HEK293T (cell line): ENCODE results near the gene SMPDL3B.
A peak's percentile ranks its signal among the peaks of the same experiment; 100 is the strongest.

Source experiments
- CTCF ChIA-PET: fragments of 350-600 bp; formaldehyde crosslinking; extraction: SDS; loops from one replicate; lab custom pipeline; 2021; ENCODE audit warnings: antibody characterized with exemption, inconsistent platforms; lab: Yijun Ruan, JAX
- POLR2A ChIA-PET: fragments of 350-600 bp; formaldehyde crosslinking; extraction: SDS; loops from one replicate; lab custom pipeline; 2020; ENCODE audit warnings: antibody characterized with exemption, inconsistent platforms; lab: Yijun Ruan, JAX
- DNase-seq: peaks from one replicate; pipeline ENCODE4 v3.0.0; 2012; ENCODE audit warnings: mixed read lengths; ENCODE audit errors: extremely low spot score
- ARNT ChIP-seq: fragments of 450-650 bp; IDR thresholded peaks from 2 replicates; pipeline ENCODE4 v1.6.1; 2017; ENCODE audit warnings: mild to moderate bottlenecking
- BHLHE40 ChIP-seq: fragments of 450-650 bp; IDR thresholded peaks from 2 replicates; pipeline ENCODE4 v1.6.1; 2016; ENCODE audit warnings: mild to moderate bottlenecking, moderate library complexity, borderline replicate concordance
- CTBP1 ChIP-seq: fragments of 450-650 bp; IDR thresholded peaks from 2 replicates; pipeline ENCODE4 v1.6.1; 2016; ENCODE audit warnings: borderline replicate concordance
- ELF4 ChIP-seq: fragments of 450-650 bp; IDR thresholded peaks from 2 replicates; pipeline ENCODE4 v1.6.1; 2017; ENCODE audit warnings: antibody characterized with exemption
- FOXA1 ChIP-seq: fragments of 450-650 bp; IDR thresholded peaks from 2 replicates; pipeline ENCODE4 v1.6.1; 2016; ENCODE audit warnings: mild to moderate bottlenecking
- FOXK2 ChIP-seq: fragments of 450-650 bp; IDR thresholded peaks from 2 replicates; pipeline ENCODE4 v1.6.1; 2016; ENCODE audit warnings: mild to moderate bottlenecking
- FOXM1 ChIP-seq: fragments of 450-650 bp; IDR thresholded peaks from 2 replicates; pipeline ENCODE4 v1.6.1; 2017; ENCODE audit warnings: mild to moderate bottlenecking, borderline replicate concordance
- HDGF ChIP-seq: fragments of 450-650 bp; IDR thresholded peaks from 2 replicates; pipeline ENCODE4 v1.6.1; 2017; ENCODE audit warnings: antibody characterized with exemption, borderline replicate concordance
- L3MBTL2 ChIP-seq: fragments of 450-650 bp; conservative IDR thresholded peaks from 2 replicates; pipeline ENCODE4 v1.6.1; 2016; ENCODE audit warnings: mild to moderate bottlenecking
- LEF1 ChIP-seq: fragments of 450-650 bp; IDR thresholded peaks from 2 replicates; pipeline ENCODE4 v1.6.1; 2017; ENCODE audit warnings: mild to moderate bottlenecking, borderline replicate concordance
- NFRKB ChIP-seq: fragments of 450-650 bp; IDR thresholded peaks from 2 replicates; pipeline ENCODE4 v1.6.1; 2016; ENCODE audit warnings: mild to moderate bottlenecking, moderate library complexity
- PKNOX1 ChIP-seq: fragments of 450-650 bp; IDR thresholded peaks from 2 replicates; pipeline ENCODE4 v1.6.1; 2016
- SP1 ChIP-seq: fragments of 450-650 bp; IDR thresholded peaks from 2 replicates; pipeline ENCODE4 v1.6.1; 2017
- SUZ12 ChIP-seq: fragments of 450-650 bp; IDR thresholded peaks from 2 replicates; pipeline ENCODE4 v1.6.1; 2016; ENCODE audit warnings: mild to moderate bottlenecking
- TARDBP ChIP-seq: fragments of 450-650 bp; IDR thresholded peaks from 2 replicates; pipeline ENCODE4 v1.6.1; 2016
- ZNF384 ChIP-seq: fragments of 450-650 bp; IDR thresholded peaks from 2 replicates; pipeline ENCODE4 v1.6.1; 2016

Gene SMPDL3B

DNA sequence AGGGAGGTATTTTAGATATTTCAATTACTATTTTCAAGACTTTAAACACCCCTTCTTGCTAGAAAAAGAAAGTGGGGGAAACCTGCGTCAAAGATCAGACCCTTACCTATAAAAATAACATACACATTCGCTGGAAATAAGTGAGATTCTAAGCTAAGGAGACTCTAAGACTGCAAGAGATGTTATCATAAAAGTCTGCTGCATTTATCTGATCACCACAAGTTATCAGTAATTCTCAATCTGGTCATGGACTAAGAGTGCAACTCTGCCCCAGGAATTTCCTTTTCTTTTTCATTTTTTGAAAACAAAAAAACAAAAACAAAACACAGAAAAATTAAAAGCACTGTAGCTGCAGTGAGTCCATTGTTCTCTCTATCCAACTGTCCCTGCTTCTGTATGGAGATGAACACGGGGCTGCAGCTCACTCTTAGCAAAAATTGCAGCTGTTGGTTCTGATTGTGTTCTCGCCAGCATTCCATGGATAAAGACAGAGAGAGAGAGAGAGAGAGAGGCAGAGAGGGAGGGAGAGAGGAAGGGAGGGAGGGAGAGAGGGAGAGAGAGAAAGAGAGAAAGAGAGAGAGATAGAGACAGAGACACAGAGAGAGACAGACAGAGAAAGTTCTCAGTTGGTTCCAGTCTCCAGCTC, 39.1 kb downstream of the SMPDL3B start:
- CTCF ChIA-PET = no interaction called here
- TF ChIP-seq TARDBP = no peak
- no peak for TF ChIP-seq SUZ12
- TF ChIP-seq LEF1 = no peak
- no peak for TF ChIP-seq ELF4
- no peak for TF ChIP-seq BHLHE40
- no peak for TF ChIP-seq PKNOX1
- TF ChIP-seq ARNT = no peak
- TF ChIP-seq FOXM1 = no peak
- TF ChIP-seq CTBP1 = no peak
- TF ChIP-seq FOXA1 = no peak
- TF ChIP-seq NFRKB = no peak
- TF ChIP-seq FOXK2 = no peak
- no peak for DNase-seq
- POLR2A ChIA-PET = no interaction called here

DNA sequence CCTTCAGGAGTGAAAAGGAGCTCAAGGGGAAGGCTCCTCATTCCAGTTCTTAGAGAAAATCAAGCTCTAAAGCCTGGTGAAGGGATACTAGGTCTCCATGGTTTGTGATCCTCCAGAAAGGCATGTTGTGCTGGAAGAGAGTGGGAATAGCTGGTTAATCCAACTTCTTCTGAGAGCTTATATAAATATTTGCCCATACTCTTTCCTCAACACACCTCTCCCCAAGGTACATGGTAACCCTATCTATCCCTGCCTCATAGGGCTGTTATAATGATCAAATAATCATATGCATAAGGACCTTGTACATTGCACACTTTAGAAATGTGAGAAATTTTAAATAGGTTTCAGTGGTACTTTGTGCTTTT, 39.6 kb downstream of the SMPDL3B start:
- no peak for DNase-seq
- TF ChIP-seq CTBP1 (no peak), ELF4 (no peak), ARNT (no peak), LEF1 (no peak), PKNOX1 (no peak), TARDBP (no peak), HDGF (no peak), FOXM1 (no peak), NFRKB (no peak), SP1 (no peak), FOXA1 (no peak), L3MBTL2 (no peak), BHLHE40 (no peak), FOXK2 (no peak), SUZ12 (no peak), ZNF384 (no peak)
- POLR2A ChIA-PET = no interaction called here
- CTCF ChIA-PET = interaction anchor here (0.6 kb wide), 1 partner anchor 15 kb away, joined by 3 read pairs; the partner anchor contains the start of gene XKR8

- TF ChIP-seq FOXK2 (0 out of 2 replicates have a peak, but pooled peaks have one; percentile 53), TARDBP (no peak)
- ChIA-PET CTCF (no interaction called here), POLR2A (no interaction called here)
- DNase-seq = peak; percentile 56
These were observed 44.5 kb downstream of the SMPDL3B start for GRCh38 chr1:27979151-27979858.

DNA sequence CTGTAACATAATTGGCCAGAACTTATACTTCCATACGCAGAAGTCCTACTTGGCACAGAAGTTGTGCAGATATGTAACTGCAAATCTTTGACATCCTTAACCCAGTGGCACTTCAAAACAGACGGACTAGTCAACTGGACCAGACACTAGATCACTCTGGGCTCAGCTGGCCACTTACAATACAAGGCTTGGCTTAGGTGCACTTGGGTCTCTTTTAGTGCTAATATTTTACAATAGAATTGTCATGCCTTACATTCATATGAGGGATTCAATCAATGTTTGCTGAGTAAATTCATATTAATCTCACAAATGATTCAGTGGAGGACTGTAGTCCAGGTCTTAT, 45.0 kb downstream of the SMPDL3B start:
- TF ChIP-seq L3MBTL2 = no peak
- no peak for TF ChIP-seq FOXA1
- ChIA-PET CTCF (interaction anchor here (1.1 kb wide), 1 partner anchor 123 kb away, joined by 8 read pairs; no protein-coding TSS in a partner anchor), POLR2A (interaction anchor here (1.6 kb wide), 1 partner anchor 109 kb away, joined by 4 read pairs; the partner anchor contains the start of gene EYA3)
- no peak for DNase-seq

DNA sequence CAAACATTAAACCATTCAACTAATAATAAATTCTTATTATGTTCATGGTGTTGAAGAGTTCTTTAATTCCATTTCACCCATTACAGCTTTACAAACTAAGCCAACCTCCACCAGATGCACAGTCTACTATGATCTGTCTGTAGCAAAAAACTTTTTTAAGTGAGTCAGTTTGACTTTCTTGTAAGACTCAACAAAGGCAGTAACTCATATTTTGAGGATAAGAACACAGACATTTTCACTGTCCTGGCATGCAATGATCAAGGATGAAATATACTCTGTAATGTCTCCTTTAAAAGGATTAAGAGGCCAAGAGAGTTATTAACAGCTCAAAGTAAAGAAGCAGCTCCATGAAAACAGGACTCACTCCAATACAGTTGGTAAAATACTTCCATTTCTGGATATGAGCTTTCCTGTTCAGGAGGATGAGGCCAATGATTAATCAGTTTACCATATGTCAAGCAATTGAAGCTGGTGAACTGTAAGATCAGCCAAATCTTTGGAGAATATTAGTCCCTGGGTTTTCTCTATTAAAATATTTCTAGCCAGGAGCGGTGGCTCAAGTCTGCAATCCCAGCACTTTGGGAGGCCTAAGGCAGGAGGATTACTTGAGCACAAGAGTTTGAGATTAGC, 45.5 kb downstream of the SMPDL3B start:
- DNase-seq = no peak
- ChIA-PET POLR2A (interaction anchor here (1.6 kb wide), 1 partner anchor 108 kb away, joined by 4 read pairs; the partner anchor contains the start of gene EYA3), CTCF (interaction anchor here (1.1 kb wide), 1 partner anchor 123 kb away, joined by 8 read pairs; no protein-coding TSS in a partner anchor)
- TF ChIP-seq ARNT (no peak), ZNF384 (no peak), SP1 (no peak), BHLHE40 (no peak), LEF1 (no peak), HDGF (no peak), ELF4 (no peak), FOXA1 (no peak), FOXM1 (no peak)

GRCh38 chr1:27981145-27981544, 46.3 kb downstream of the SMPDL3B start:
- DNase-seq = no peak
- CTCF ChIA-PET = no interaction called here
- TF ChIP-seq FOXM1 (no peak), PKNOX1 (no peak), HDGF (no peak), ZNF384 (no peak), SUZ12 (no peak), ARNT (no peak), LEF1 (no peak), FOXK2 (no peak), L3MBTL2 (no peak), FOXA1 (no peak), CTBP1 (no peak), BHLHE40 (no peak)
- POLR2A ChIA-PET = interaction anchor here (1.6 kb wide), 1 partner anchor 107 kb away, joined by 4 read pairs; the partner anchor contains the start of gene EYA3
